H1 (cell line): Measurements from ENCODE around the gene UBE2E2. TPM values are rescaled to one million over a fixed set of nuclear protein-coding genes. Genes with fewer than 3 reads are reported as not detected.

Source experiments
- CTCF ChIA-PET: fragments of 300-600 bp; sonication (Branson Sonifier 250); formaldehyde crosslinking; loops from one replicate; lab custom pipeline; 2021; ENCODE audit not compliant: partially characterized antibody; lab: Charles Lee
- POLR2A ChIA-PET: fragments of 300-600 bp; sonication (Branson Sonifier 250); formaldehyde crosslinking; loops from one replicate; lab custom pipeline; 2021; ENCODE audit warnings: inconsistent platforms; ENCODE audit not compliant: partially characterized antibody; lab: Charles Lee
- DNase-seq, 2 experiments: peaks; one replicate each; pipeline versions ENCODE4 v3.0.0 to v3.0.0-alpha.2; 2010 to 2022; ENCODE audit warnings: low spot score in 2 of 2, low read depth in 1 of 2, mixed read lengths in 1 of 2
- FAIRE-seq: peaks from 2 replicates; lab custom pipeline; 2011; peaks lifted over from hg19 to GRCh38; lab: Jason Lieb, UNC
- H2AFZ ChIP-seq: 2 replicates; pipeline ENCODE4 v1.8.1; 2012; ENCODE audit warnings: low read length, inconsistent platforms
- H2AK5ac ChIP-seq: 2 replicates; pipeline ENCODE4 v1.6.1; 2013; ENCODE audit warnings: low read depth, low read length
- H2BK120ac ChIP-seq: replicated peaks from 2 replicates; pipeline ENCODE3; 2013; ENCODE audit warnings: low read depth, low read length, inconsistent platforms
- H2BK12ac ChIP-seq: 2 replicates; pipeline ENCODE4 v1.6.1; 2013; ENCODE audit warnings: low read depth, low read length
- H2BK15ac ChIP-seq: 2 replicates; pipeline ENCODE4 v1.6.1; 2013; ENCODE audit warnings: low read length
- H2BK20ac ChIP-seq: 2 replicates; pipeline ENCODE4 v1.6.1; 2013; ENCODE audit warnings: low read length
- H2BK5ac ChIP-seq: 2 replicates; pipeline ENCODE4 v1.6.1; 2013; ENCODE audit warnings: low read depth, low read length
- H3K14ac ChIP-seq: 2 replicates; pipeline ENCODE4 v1.6.1; 2013; ENCODE audit warnings: inconsistent platforms; ENCODE audit not compliant: insufficient read length
- H3K18ac ChIP-seq: 2 replicates; pipeline ENCODE4 v1.6.1; 2013; ENCODE audit warnings: low read length; ENCODE audit errors: extremely low read depth
- H3K23ac ChIP-seq: 2 replicates; pipeline ENCODE4 v1.6.1; 2013; ENCODE audit warnings: inconsistent platforms; ENCODE audit not compliant: insufficient read length
- H3K23me2 ChIP-seq: 2 replicates; pipeline ENCODE4 v1.6.1; 2013; ENCODE audit warnings: low read depth, low read length
- H3K27ac ChIP-seq: 2 replicates; pipeline ENCODE4 v1.6.1; 2011; ENCODE audit warnings: low read depth, low read length, inconsistent platforms
- H3K27me3 ChIP-seq, 4 experiments: replicated peaks in 1 of 4; 1 replicate in 1 of 4; 2 replicates in 3 of 4; pipeline versions ENCODE4 v1.6.1 to v1.8.1; 2011 to 2013; ENCODE audit warnings: low read length in 3 of 4, mild to moderate bottlenecking in 3 of 4, inconsistent platforms in 2 of 4, mixed read lengths in 2 of 4, moderate library complexity in 1 of 4; ENCODE audit not compliant: control insufficient read depth in 3 of 4, insufficient read depth in 3 of 4; ENCODE audit errors: extremely low read depth in 1 of 4
- H3K36me3 ChIP-seq, 4 experiments: 2 replicates each; pipeline versions ENCODE4 v1.6.1 to v1.8.1; 2011 to 2013; ENCODE audit warnings: mild to moderate bottlenecking in 4 of 4, low read length in 3 of 4, moderate library complexity in 2 of 4, control low read depth in 1 of 4, inconsistent platforms in 1 of 4; ENCODE audit not compliant: insufficient read depth in 4 of 4, control insufficient read depth in 2 of 4
- H3K4ac ChIP-seq: replicated peaks from 2 replicates; pipeline ENCODE3; 2013; ENCODE audit warnings: low read length, low read depth, mixed read lengths, inconsistent platforms; ENCODE audit not compliant: insufficient read length
- H3K4me1 ChIP-seq, 4 experiments: replicated peaks in 1 of 4; 1 replicate in 1 of 4; 2 replicates in 3 of 4; pipeline versions ENCODE4 v1.6.1 to v1.8.1; 2011 to 2013; ENCODE audit warnings: low read length in 3 of 4, inconsistent platforms in 2 of 4, mixed read lengths in 1 of 4; ENCODE audit not compliant: insufficient read depth in 4 of 4, control insufficient read depth in 3 of 4
- H3K4me2 ChIP-seq, 2 experiments: 2 replicates each; pipeline versions ENCODE4 v1.6.1 to v1.8.1; 2011 to 2013; ENCODE audit warnings: low read depth in 2 of 2, low read length in 2 of 2, control low read depth in 1 of 2, inconsistent platforms in 1 of 2, mild to moderate bottlenecking in 1 of 2; ENCODE audit not compliant: insufficient read depth in 1 of 2
- H3K4me3 ChIP-seq, 4 experiments: fragments of 200-600, 300-600 bp in 1 of 4; sonication (generic), shearing (Covaris generic), sonication (Bioruptor Twin) in 1 of 4; 2 replicates each; pipeline versions ENCODE4 v1.5.1 to v1.8.1; 2011 to 2016; ENCODE audit warnings: low read length in 4 of 4, low read depth in 3 of 4, control low read depth in 2 of 4, inconsistent platforms in 2 of 4, mild to moderate bottlenecking in 2 of 4, mixed read lengths in 1 of 4, moderate library complexity in 1 of 4; ENCODE audit not compliant: insufficient read depth in 2 of 4; ENCODE audit errors: extremely low read depth in 1 of 4
- H3K56ac ChIP-seq: replicated peaks from 2 replicates; pipeline ENCODE3; 2013; ENCODE audit warnings: low read depth, mild to moderate bottlenecking, mixed read lengths, low read length, inconsistent platforms; ENCODE audit not compliant: insufficient read length
- H3K79me1 ChIP-seq: 2 replicates; pipeline ENCODE4 v1.6.1; 2013; ENCODE audit warnings: low read depth, low read length, control low read depth
- H3K79me2 ChIP-seq, 2 experiments: 2 replicates each; pipeline versions ENCODE4 v1.6.1 to v1.8.1; 2012 to 2013; ENCODE audit warnings: low read length in 2 of 2, mild to moderate bottlenecking in 2 of 2, inconsistent platforms in 1 of 2; ENCODE audit not compliant: insufficient read depth in 2 of 2, control insufficient read depth in 1 of 2
- H3K9ac ChIP-seq, 4 experiments: replicated peaks in 1 of 4; 1 replicate in 1 of 4; 2 replicates in 3 of 4; pipeline versions ENCODE4 v1.6.1 to v1.8.1; 2011 to 2013; ENCODE audit warnings: low read depth in 3 of 4, low read length in 3 of 4, control low read depth in 2 of 4, mild to moderate bottlenecking in 2 of 4, moderate library complexity in 2 of 4, inconsistent platforms in 1 of 4; ENCODE audit errors: extremely low read depth in 1 of 4
- H3K9me3 ChIP-seq, 2 experiments: 2 replicates each; pipeline versions ENCODE4 v1.6.1 to v1.8.1; 2012 to 2013; ENCODE audit warnings: mild to moderate bottlenecking in 2 of 2, moderate library complexity in 2 of 2, control low read depth in 1 of 2, inconsistent platforms in 1 of 2, low read depth in 1 of 2, low read length in 1 of 2, mixed read lengths in 1 of 2; ENCODE audit not compliant: insufficient read depth in 2 of 2
- H4K20me1 ChIP-seq, 2 experiments: replicated peaks in 1 of 2; 2 replicates each; pipeline versions ENCODE3 to v1.8.1; 2011 to 2013; ENCODE audit warnings: inconsistent platforms in 2 of 2, low read length in 2 of 2, mild to moderate bottlenecking in 1 of 2; ENCODE audit not compliant: insufficient read depth in 2 of 2, control insufficient read depth in 1 of 2
- H4K5ac ChIP-seq: 2 replicates; pipeline ENCODE4 v1.6.1; 2013; ENCODE audit warnings: low read length, low read depth, mixed read lengths, inconsistent platforms; ENCODE audit not compliant: insufficient read length
- H4K8ac ChIP-seq: 2 replicates; pipeline ENCODE4 v1.8.0; 2013; ENCODE audit warnings: mild to moderate bottlenecking, moderate library complexity, low read length, inconsistent platforms; ENCODE audit not compliant: insufficient read depth; ENCODE audit errors: extremely low read depth
- H4K91ac ChIP-seq: replicated peaks from 2 replicates; pipeline ENCODE3; 2013; ENCODE audit warnings: low read length, mixed read lengths, inconsistent platforms; ENCODE audit not compliant: insufficient read length
- ASH2L ChIP-seq: fragments of 200-600, 300-600 bp; sonication (generic); IDR thresholded peaks from one replicate; pipeline ENCODE4 v1.7.1; 2017; ENCODE audit warnings: low read length
- CEBPB ChIP-seq: IDR thresholded peaks from 2 replicates; pipeline ENCODE4 v1.6.1; 2012; ENCODE audit warnings: low read depth, low read length
- CTBP2 ChIP-seq: IDR thresholded peaks from 2 replicates; pipeline ENCODE4 v1.7.0; 2011; ENCODE audit warnings: borderline replicate concordance, mild to moderate bottlenecking, moderate library complexity, mixed read lengths, low read length; ENCODE audit not compliant: insufficient read depth, insufficient read length
- GTF2F1 ChIP-seq: IDR thresholded peaks from 2 replicates; pipeline ENCODE4 v1.6.1; 2012; ENCODE audit warnings: low read depth, low read length, improper control_type of control experiment, borderline replicate concordance
- HDAC2 ChIP-seq, 2 experiments: fragments of 300-600 bp in 1 of 2; sonication (generic) in 1 of 2; IDR thresholded peaks; 2 replicates each; pipeline ENCODE4 v1.6.1; 2011 to 2012; ENCODE audit warnings: low read depth in 2 of 2, low read length in 2 of 2, mild to moderate bottlenecking in 2 of 2, moderate library complexity in 2 of 2, borderline replicate concordance in 1 of 2, inconsistent platforms in 1 of 2
- KDM1A ChIP-seq: fragments of 200-600, 300-600 bp; sonication (generic); IDR thresholded peaks from 2 replicates; pipeline ENCODE4 v1.7.1; 2016; ENCODE audit warnings: mild to moderate bottlenecking, low read length, borderline replicate concordance
- POLR2A ChIP-seq, 2 experiments: IDR thresholded peaks; 1 replicate in 1 of 2; 2 replicates in 1 of 2; pipeline ENCODE4 v1.6.1; 2011; ENCODE audit warnings: low read depth in 2 of 2, low read length in 2 of 2, mild to moderate bottlenecking in 2 of 2; ENCODE audit errors: control extremely low read depth in 1 of 2
- SP1 ChIP-seq: IDR thresholded peaks from 2 replicates; pipeline ENCODE4 v1.6.1; 2011; ENCODE audit warnings: low read depth, low read length
- TBP ChIP-seq: IDR thresholded peaks from 2 replicates; pipeline ENCODE4 v1.6.1; 2011; ENCODE audit warnings: low read depth, low read length, improper control_type of control experiment
- WGBS, 2 experiments: shearing (Covaris generic) in 1 of 2; methylation state at CpG; one replicate each; pipeline versions ENCODE4 v1.1.6 to v1.1.7; 2013 to 2015; ENCODE audit warnings: low lambda C conversion rate in 2 of 2, mixed read lengths in 2 of 2, inconsistent platforms in 1 of 2, low coverage in 1 of 2, missing lambda C conversion rate in 1 of 2; ENCODE audit not compliant: insufficient replicate concordance in 2 of 2, insufficient coverage in 1 of 2, insufficient read length in 1 of 2; ENCODE audit errors: extremely low coverage in 1 of 2, missing lambda C conversion rate in 1 of 2; 5-methylcytosine and 5-hydroxymethylcytosine counted together
- polyA plus RNA-seq, 7 experiments: library from polyadenylated mRNA; depleted of rRNA in 3 of 7; stranded (reverse) in 5 of 7; unstranded in 2 of 7; fragments of >200 nt in 5 of 7; fragments of 200-250 nt in 2 of 7; gene quantifications; 1 replicate in 5 of 7; 2 replicates in 1 of 7; 4 replicates in 1 of 7; pipeline versions ENCODE4 v1.2.1 to v1.2.3, GENCODE V29; 2011 to 2013; ENCODE audit warnings: missing spikeins in 2 of 7, mixed read lengths in 2 of 7
- total RNA-seq: library from RNA; stranded (reverse); fragmentation: NEBNext Ultra II Directional; extraction: Animal tissue kit (Norgen Biotek cat#: 25700); gene quantifications from 2 replicates; pipeline ENCODE4 v1.2.1, GENCODE V29; 2021
- TF ChIP-seq, protein P1 (sequence below): IDR thresholded peaks from 2 replicates; pipeline ENCODE4 v1.6.1; 2011; ENCODE audit warnings: low read length, improper control_type of control experiment
- TF ChIP-seq, protein P2 (sequence below), 3 experiments: IDR thresholded peaks; 1 replicate in 2 of 3; 2 replicates in 1 of 3; pipeline versions ENCODE4 v1.5.1 to v1.6.1; 2011; ENCODE audit warnings: low read length in 3 of 3, mild to moderate bottlenecking in 3 of 3, inconsistent platforms in 2 of 3, low read depth in 1 of 3, moderate library complexity in 1 of 3; ENCODE audit not compliant: insufficient read depth in 1 of 3; ENCODE audit errors: control extremely low read depth in 1 of 3

The UBE2E2 gene
- total and polyA plus RNA-seq, 2 of the 8 experiments (the other 6 are each of a cell fraction or from before 2014, with no cell fraction given), result 57.6 to 70.6 TPM

DNA sequence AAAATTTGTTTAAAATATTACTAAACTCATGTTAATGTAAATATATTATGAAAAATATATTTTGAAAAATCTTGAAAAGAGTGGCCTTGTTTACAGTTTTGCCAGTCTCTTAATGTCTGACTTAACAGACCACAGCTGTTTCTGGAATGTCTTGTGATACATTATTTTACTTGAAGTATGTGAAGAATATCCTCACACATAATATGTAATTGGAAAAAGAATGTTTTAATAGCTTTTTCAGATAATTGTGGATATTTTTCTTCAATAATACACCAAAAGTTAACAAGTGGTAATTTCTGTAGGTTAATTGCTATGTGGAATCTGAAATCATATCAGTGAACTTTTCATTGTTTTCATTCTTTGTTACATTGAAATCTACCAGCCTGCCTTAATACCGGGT is 101.3 kb downstream of the UBE2E2 start:
- no peak overlapping the region for H2BK5ac ChIP-seq
- no peak for FAIRE-seq
- DNase-seq, result no peak
- TF ChIP-seq ASH2L (no peak), KDM1A (no peak), CTBP2 (no peak), SP1 (no peak), CEBPB (no peak), HDAC2 (IDR thresholded peaks at IDR 0.05; ENCODE audit: borderline replicate concordance in 1 of 2, low read depth in 2 of 2, low read length in 2 of 2) (no peak), GTF2F1 (no peak), POLR2A (IDR thresholded peaks at IDR 0.05; ENCODE audit: control extremely low read depth in 1 of 2, low read depth in 2 of 2, low read length in 2 of 2) (no peak), TBP (no peak)
- TF ChIP-seq, protein P1, sequence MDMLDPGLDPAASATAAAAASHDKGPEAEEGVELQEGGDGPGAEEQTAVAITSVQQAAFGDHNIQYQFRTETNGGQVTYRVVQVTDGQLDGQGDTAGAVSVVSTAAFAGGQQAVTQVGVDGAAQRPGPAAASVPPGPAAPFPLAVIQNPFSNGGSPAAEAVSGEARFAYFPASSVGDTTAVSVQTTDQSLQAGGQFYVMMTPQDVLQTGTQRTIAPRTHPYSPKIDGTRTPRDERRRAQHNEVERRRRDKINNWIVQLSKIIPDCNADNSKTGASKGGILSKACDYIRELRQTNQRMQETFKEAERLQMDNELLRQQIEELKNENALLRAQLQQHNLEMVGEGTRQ, result no peak
- TF ChIP-seq, protein P2, sequence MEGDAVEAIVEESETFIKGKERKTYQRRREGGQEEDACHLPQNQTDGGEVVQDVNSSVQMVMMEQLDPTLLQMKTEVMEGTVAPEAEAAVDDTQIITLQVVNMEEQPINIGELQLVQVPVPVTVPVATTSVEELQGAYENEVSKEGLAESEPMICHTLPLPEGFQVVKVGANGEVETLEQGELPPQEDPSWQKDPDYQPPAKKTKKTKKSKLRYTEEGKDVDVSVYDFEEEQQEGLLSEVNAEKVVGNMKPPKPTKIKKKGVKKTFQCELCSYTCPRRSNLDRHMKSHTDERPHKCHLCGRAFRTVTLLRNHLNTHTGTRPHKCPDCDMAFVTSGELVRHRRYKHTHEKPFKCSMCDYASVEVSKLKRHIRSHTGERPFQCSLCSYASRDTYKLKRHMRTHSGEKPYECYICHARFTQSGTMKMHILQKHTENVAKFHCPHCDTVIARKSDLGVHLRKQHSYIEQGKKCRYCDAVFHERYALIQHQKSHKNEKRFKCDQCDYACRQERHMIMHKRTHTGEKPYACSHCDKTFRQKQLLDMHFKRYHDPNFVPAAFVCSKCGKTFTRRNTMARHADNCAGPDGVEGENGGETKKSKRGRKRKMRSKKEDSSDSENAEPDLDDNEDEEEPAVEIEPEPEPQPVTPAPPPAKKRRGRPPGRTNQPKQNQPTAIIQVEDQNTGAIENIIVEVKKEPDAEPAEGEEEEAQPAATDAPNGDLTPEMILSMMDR (IDR thresholded peaks at IDR 0.05; ENCODE audit: control extremely low read depth in 1 of 3, insufficient read depth in 1 of 3, low read depth in 1 of 3, low read length in 3 of 3), result no peak

More for the DNA sequence above, 101.3 kb downstream of the UBE2E2 start:
- Histone ChIP-seq H3K4ac (no peak overlapping the region), H4K91ac (no peak overlapping the region), H3K9ac (no peak overlapping the region), H3K4me3 (no peak overlapping the region), H2BK20ac (no peak overlapping the region), H4K5ac (no peak overlapping the region), H4K8ac (no peak overlapping the region), H3K9me3 (no peaks in the 10 kb centered on the region), H3K18ac (no peak overlapping the region), H2AFZ (no peak overlapping the region), H3K27ac (no peak overlapping the region), H3K27me3 (no peaks in the 10 kb centered on the region), H2BK15ac (no peak overlapping the region), H3K56ac (no peak overlapping the region), H3K79me2 (peaks cover 0 to 49% of the 10 kb centered on the region in 2 experiments; a peak in 2 of 4 replicates), H3K4me1 (no peaks in the 10 kb centered on the region), H4K20me1 (no peaks in the 10 kb centered on the region), H2BK120ac (no peak overlapping the region), H3K14ac (no peak overlapping the region), H3K36me3 (no peaks in the 10 kb centered on the region), H2AK5ac (no peak overlapping the region), H3K23ac (no peak overlapping the region), H2BK12ac (no peak overlapping the region), H3K79me1 (peaks cover 3% of the 10 kb centered on the region; the same call in 1 of the 2 replicates), H3K23me2 (no peaks in the 10 kb centered on the region), H3K4me2 (no peak overlapping the region)
- WGBS, 2 experiments, result 92% methylated on average over 1 of the region's 1 CpG; no CpG with 5 or more reads in 1 of the 2 experiments
- ChIA-PET POLR2A (no interaction called here), CTCF (no interaction called here)
